HG03095 (cell line): ENCODE results near the gene RSRC2.
"Not testable (repeated sequence)": the region's sequence is repeated elsewhere in the genome, so short reads cannot be mapped to it uniquely, and the experiment has no call there.

Source experiments
- ATAC-seq: cut with Tn5 transposase; IDR thresholded peaks from one replicate; pipeline ENCODE4 v1.9.1; 2021; ENCODE audit warnings: moderate library complexity; ENCODE audit not compliant: unreplicated experiment

The RSRC2 gene, protein sequence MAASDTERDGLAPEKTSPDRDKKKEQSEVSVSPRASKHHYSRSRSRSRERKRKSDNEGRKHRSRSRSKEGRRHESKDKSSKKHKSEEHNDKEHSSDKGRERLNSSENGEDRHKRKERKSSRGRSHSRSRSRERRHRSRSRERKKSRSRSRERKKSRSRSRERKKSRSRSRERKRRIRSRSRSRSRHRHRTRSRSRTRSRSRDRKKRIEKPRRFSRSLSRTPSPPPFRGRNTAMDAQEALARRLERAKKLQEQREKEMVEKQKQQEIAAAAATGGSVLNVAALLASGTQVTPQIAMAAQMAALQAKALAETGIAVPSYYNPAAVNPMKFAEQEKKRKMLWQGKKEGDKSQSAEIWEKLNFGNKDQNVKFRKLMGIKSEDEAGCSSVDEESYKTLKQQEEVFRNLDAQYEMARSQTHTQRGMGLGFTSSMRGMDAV

DNA sequence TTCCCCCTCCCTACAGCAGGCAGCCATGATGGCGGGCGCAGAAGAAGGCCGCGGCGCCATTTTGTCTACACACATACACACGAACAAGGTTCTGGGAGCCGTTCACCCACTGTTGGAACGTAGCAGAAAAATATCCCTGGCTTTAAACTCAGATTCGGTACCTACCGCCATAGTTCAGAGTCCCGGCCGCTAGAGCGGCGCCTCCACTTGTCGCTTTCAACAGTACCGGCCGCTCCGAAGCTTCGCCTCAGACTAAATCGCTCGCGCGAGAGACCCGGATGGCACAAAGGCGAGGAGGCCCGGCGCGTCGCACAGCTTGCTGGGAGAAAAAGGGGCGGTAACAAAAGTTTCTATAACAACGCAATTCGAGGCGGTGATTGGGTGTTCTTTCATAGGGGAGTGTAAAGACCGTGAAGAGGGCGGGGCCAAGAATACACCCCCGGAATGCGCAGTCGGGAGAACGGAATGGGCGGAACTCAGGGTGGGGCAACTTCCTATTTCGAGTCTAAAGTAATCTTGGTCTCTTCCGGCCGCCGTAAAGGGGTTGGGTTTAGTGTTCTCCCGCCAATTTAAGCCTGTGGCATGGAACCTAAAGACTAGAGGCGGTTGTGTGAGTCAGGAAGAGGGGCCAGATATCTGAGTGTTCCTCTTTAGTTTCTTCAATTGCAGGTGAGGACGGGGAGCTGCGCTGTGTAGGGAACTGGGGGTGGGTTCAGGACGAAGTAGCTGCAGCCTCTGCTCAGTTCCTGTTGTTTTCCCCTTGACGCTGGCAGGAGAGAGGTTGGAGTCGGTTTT, at the start of gene RSRC2, which contains the start of gene KNTC1:
TSS of gene RSRC2 (minus strand) at position 254 of the 795 bp plus-strand sequence. CDS start at position 171, 83 bp downstream.
TSS of gene KNTC1 (plus strand) at position 567 of the 795 bp plus-strand sequence. CDS start 2,815 bp downstream, outside the sequence.
- peak; percentile 90 for ATAC-seq

- no peak for ATAC-seq
Observed at GRCh38 chr12:122571821-122572220, 45.1 kb upstream of the RSRC2 start.

- ATAC-seq = not testable (repeated sequence)
Observed at GRCh38 chr12:122570006-122570405, 43.3 kb upstream of the RSRC2 start.

GRCh38 chr12:122569288-122569687, 42.6 kb upstream of the RSRC2 start:
- ATAC-seq = no peak

DNA sequence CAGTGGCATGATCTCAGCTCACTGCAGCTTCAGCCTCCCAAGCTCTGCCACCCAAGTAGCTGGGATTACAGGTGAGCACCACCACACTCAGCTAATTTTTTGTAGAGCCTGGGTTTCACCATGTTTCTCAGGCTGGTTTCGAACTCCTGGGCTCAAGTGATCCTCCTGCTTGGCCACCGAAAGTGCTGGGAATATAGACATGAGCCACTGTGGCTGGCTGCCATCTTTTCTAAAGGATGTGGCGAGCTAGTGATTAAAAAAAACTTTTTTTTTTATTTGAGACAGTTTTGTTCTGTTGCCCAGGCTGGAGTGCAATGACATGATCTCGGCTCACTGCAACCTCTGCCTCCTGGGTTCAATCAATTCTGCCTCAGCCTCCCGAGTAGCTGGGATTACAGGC, 40.1 kb upstream of the RSRC2 start:
- not testable (repeated sequence) for ATAC-seq

DNA sequence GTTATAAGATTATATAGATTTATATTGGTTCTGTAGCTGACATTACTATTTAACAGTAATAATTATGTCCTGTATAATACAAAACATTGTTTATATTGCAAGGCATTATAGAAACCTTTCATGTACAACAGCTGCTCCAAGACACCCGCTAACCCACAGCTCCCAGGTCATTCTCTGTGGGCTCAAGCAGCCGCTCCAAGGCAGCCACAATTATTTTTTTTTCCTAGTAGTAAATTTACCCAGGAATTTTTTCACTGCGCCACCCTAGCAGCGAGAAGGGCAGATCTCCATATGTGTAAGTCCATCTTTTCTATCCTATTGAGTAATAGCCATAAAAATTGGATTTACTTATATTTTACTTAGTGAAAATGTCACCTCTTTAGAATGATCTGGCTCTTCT, 36.6 kb upstream of the RSRC2 start:
- ATAC-seq = no peak

DNA sequence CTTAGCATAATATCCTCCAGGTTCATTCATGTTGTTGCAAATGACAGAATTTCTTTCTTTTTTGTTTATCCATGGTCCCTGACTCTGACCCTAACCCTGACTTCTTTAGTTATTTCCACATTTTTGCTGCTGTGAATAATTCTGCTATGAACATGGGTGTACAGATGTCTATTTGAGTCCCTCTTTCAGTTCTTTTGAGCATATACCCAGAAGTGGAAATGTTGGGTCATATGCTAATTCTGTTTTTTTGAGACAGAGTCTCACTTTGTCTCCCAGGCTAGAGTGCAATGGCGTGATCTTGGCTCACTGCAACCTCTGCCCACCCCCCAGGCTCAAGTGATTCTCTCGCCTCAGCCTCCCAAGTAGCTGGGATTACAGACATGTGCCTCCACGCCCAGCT, 33.4 kb upstream of the RSRC2 start:
- no peak for ATAC-seq

DNA sequence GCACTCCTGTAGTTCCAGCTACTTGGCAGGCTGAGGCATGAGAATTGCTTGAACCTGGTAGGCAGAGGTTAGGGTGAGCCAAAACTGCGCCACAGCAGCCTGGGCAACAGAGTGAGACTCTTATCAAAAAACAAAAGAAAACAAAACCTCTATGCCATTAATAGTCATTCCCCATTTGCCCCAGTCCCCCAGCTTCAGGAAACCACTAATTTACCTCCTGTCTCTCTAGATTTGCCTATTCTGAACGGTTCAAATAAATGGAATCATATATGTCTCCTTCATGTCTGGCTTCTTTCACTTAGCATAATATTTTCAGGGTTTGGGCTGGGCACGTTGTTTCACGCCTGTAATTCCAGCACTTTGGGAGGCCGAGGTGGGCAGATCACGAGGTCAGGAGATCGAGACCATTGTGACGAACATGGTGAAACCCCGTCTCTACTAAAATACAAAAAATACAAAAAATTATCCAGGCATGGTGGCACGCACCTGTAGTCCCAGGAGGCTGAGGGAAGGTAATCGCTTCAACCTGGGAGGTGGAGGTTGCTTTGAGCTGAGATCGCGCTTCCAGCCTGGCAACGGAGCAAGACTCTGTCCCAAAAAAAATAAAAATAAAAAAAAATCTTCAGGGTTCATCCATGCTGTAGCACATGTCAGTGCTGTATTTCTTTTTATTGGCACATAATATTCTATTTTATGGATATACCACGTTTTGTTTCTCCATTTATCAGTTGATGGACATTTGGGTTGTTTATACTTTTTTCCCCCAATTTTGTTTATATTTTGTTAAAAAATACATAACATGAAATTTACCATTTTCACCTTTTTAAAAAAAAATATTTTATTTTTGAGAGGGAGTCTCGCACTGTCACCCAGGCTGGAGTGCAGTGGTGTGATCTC, 32.3 kb upstream of the RSRC2 start:
- ATAC-seq = peak; percentile 42

- no peak for ATAC-seq
Observed at GRCh38 chr12:122547330-122547729, 20.6 kb upstream of the RSRC2 start.

DNA sequence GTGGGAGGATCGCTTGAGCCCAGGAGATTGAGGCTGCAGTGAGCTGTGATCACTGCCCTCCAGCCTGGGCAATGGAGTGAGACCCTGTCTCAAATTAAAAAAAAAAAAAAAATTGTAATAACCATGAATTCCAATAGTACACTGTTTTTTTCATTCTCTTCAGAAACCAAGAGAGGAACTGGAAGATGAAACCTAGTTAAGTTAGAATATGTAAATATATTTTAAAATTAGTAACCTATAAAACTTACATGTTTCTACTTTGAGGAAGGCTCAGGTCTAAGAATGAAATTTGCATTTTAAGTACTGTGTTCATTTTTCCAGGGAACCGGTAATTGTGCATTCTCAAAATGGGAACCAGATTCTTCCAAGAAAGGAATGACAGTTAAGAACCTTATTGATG, 19.1 kb upstream of the RSRC2 start:
- ATAC-seq = peak; percentile 77

GRCh38 chr12:122544537-122544936, 17.8 kb upstream of the RSRC2 start:
- ATAC-seq = no peak

DNA sequence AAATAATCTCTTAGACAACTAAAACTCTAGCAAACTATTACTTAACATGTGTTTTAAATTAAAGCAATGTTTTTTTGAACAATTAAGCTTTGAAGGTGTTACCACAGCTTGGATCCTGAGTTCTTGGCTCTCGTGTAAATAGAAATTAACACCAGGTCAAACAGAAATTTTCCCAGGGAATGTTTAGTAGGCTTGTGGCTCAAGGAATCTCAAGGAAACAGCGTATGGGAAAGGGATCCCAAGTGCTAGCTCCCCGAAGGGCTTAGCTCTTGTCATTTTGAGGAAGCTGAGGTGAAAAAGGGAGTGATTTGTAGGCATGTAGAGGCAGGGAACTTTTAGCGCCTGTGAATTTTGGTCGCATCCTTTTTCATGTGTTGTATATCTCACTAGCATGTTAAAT, 11.8 kb upstream of the RSRC2 start:
- no peak for ATAC-seq

GRCh38 chr12:122537021-122537420, 10.3 kb upstream of the RSRC2 start:
- no peak for ATAC-seq

GRCh38 chr12:122533856-122534255, 7.1 kb upstream of the RSRC2 start:
- no peak for ATAC-seq

DNA sequence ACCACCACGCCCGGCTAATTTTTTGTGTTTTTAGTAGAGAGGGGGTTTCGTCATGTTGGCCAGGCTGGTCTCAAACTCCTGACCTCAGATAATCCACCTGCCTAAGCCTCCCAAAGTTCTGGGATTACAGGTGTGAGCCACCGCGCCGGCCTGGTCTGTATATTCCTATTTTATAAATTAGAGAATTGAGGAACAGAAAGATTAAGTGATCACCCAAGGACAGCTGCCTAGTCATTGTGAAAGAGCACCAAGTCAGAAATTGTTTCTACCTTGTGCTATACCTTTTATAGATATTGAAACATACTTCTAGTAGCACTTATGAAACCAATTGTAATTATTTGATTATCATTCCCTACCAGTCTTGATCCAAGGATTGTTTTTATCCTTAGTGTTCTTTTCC, 2.3 kb upstream of the RSRC2 start:
- no peak for ATAC-seq

DNA sequence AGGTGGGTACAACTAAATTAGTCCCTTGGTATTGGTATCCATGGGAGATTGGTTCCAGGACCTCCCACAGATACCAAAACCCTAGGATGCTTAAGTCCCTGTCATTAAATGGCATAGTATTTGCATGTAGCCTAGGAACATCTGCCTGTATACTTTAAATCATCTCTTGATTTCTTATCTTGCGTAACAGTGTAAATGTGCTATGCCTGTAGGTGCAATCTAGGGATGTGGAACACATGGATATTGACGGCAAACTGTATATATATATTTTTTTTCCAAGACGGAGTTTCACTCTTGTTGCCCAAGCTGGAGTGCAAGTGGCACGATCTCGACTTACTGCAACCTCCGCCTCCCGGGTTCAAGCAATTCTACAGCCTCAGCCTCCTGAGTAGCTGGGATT, 1.8 kb upstream of the RSRC2 start:
- ATAC-seq = no peak

- no peak for ATAC-seq
Observed at GRCh38 chr12:122527478-122527944, 775 bp upstream of the RSRC2 start.

- no peak for ATAC-seq
Observed at GRCh38 chr12:122523846-122524718, 2.7 kb downstream of the RSRC2 start.

DNA sequence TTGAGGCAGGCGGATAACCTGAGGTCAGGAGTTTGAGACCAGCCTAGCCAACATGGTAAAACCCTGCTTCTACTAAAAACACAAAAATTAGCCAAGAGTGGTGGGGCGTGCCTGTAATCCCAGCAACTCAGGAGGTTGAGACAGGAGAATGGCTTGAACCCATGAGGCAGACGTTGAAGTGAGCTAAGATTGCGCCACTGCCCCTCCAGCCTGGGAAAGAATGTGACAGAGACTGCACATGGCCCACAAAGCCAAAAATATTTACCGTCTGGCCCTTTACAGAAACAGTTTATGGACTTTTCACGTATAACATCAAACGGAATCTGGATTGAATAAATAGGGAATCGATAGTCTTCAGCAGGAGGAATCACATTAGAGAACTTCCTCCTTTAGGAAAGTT, 3.5 kb downstream of the RSRC2 start:
- ATAC-seq = no peak

DNA sequence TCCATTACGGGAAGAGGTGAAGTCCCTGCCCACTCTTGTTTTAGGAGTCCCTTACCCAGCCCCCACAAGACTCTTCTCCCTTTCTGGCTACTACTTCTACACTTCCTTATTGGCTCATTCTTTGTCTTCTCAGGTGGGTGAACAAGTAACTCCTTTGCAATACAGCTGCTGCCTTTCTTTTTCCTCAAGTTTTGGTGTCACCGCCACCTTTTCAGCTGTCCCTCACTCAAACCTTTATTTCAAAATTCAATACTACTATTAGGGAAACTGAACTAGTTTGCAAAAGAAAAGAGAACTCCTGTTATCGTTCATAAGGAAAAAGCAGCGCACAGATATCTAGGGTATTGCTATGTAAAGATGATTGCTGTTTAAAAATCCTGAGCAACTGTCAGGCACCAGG, 6.1 kb downstream of the RSRC2 start:
- no peak for ATAC-seq
